Pancreas (tissue), 10 donors: ENCODE measurements around the gene MB21D2. TPM values are rescaled to one million over a fixed set of nuclear protein-coding genes. Genes with fewer than 3 reads are reported as not detected.

ENCODE experiments used
- ATAC-seq, 4 donors: fragments of 200-7000 bp; cut with Tn5 transposase; one replicate each; pipeline versions ENCODE4 v1.8.0 to v1.9.1; 2020; ENCODE audit warnings: mild to moderate bottlenecking in 4 of 4, moderate library complexity in 4 of 4
- DNase-seq, 6 donors: peaks; one replicate each; pipeline ENCODE4 v3.0.0-alpha.2; 2020
- FAIRE-seq: peaks from 2 replicates; lab custom pipeline; 2012; peaks lifted over from hg19 to GRCh38; lab: Jason Lieb, UNC
- H3K27ac ChIP-seq, 4 donors: fragments of 200-600 bp; sonication (generic); 1 replicate in 3 of 4; 2 replicates in 1 of 4; pipeline versions ENCODE4 v1.5.0 to v1.8.0; 2020
- H3K27me3 ChIP-seq, 4 donors: fragments of 200-600 bp; one replicate each; pipeline ENCODE4 v1.8.0; 2021
- H3K36me3 ChIP-seq, 3 donors: fragments of 200-600 bp; sonication (generic) in 1 of 3; one replicate each; pipeline versions ENCODE4 v1.5.0 to v1.8.0; 2020 to 2021
- H3K4me1 ChIP-seq, 3 donors: fragments of 200-600 bp; one replicate each; pipeline ENCODE4 v1.8.0; 2021
- H3K4me3 ChIP-seq, 4 donors: fragments of 200-600 bp; sonication (generic) in 2 of 4; one replicate each; pipeline versions ENCODE4 v1.5.0 to v1.8.0; 2020 to 2021
- H3K9me3 ChIP-seq, 4 donors: fragments of 200-600 bp; one replicate each; pipeline ENCODE4 v1.8.0; 2021
- CTCF ChIP-seq, 4 donors: fragments of 200-600 bp; sonication (generic) in 3 of 4; IDR thresholded peaks; one replicate each; pipeline versions ENCODE4 v1.5.0 to v1.8.0; 2021; ENCODE audit warnings: antibody characterized with exemption in 4 of 4
- WGBS, 2 donors: extraction: QIAGEN DNeasy Blood & Tissue Kit; methylation state at CpG; one replicate each; pipeline ENCODE4 v1.1.7; 2013; 5-methylcytosine and 5-hydroxymethylcytosine counted together
- intact Hi-C, 3 donors: fragments of 100-400 bp; cut with DNase I; formaldehyde crosslinking; loops; one replicate each; pipeline versions ENCODE4 v1.11.1 to v1.14.2; 2022
- polyA plus RNA-seq, 2 donors: library from polyadenylated mRNA; stranded (reverse); fragments of 200-250 nt; gene quantifications; one replicate each; pipeline ENCODE4 v1.2.3, GENCODE V29; 2013
- total RNA-seq, 6 donors: library from RNA; stranded (reverse); fragmentation: NEBNext Ultra II Directional in 4 of 6; extraction: Animal tissue kit (Norgen Biotek cat#: 25700) in 4 of 6; gene quantifications; one replicate each; pipeline versions ENCODE4 v1.2.1 to v1.2.4, GENCODE V29; 2021 to 2023
- donor health status: healthy with polysubstance abuse.
- donor health status: DM: no; HTN: no; CAD: no; lungs with moderate emphysema.
- donor health status: DM: no; HTN: no; CAD: no.
- donor health status: control.
- donor health status: control.
- donor health status: Bipolar disorder and iron deficiency.
- donor health status: DM: yes; HTN: yes; CAD: no.
- donor health status: DM: no; HTN: no; CAD: no.
- donor health status: DM: no; HTN: no; CAD: no.
- donor health status: DM: yes; HTN: yes; CAD: no.

The MB21D2 gene
- total and polyA plus RNA-seq, 8 donors, result 0.37 to 2.3 (median 0.94) TPM

GRCh38 chr3:192940129-192940528 is 22.5 kb upstream of the MB21D2 start:
- ATAC-seq (no peak), FAIRE-seq (no peak), DNase-seq (no peak)
- no peaks in the 10 kb centered on the region for H3K27me3 ChIP-seq
- no peaks in the 10 kb centered on the region for H3K9me3 ChIP-seq
- H3K4me1 ChIP-seq, result no peaks in the 10 kb centered on the region
- WGBS, 2 donors, result 69 to 79% methylated on average over 4 of the region's 4 CpGs
- TF ChIP-seq CTCF (IDR thresholded peaks at IDR 0.05), result no peak
- H3K4me3 ChIP-seq, result no peak overlapping the region
- intact Hi-C loops, result no loop called here
- no peaks in the 10 kb centered on the region for H3K36me3 ChIP-seq
- no peak overlapping the region for H3K27ac ChIP-seq

- intact Hi-C loops, result no loop called here
- FAIRE-seq (no peak), DNase-seq (no peak), ATAC-seq (no peak)
- no peak for TF ChIP-seq CTCF (IDR thresholded peaks at IDR 0.05)
- Histone ChIP-seq H3K27me3 (no peaks in the 10 kb centered on the region), H3K27ac (no peak overlapping the region), H3K36me3 (no peaks in the 10 kb centered on the region), H3K9me3 (no peaks in the 10 kb centered on the region), H3K4me3 (no peak overlapping the region), H3K4me1 (no peaks in the 10 kb centered on the region)
- 86 to 100% methylated on average over 1 of the region's 1 CpG for WGBS, 2 donors
Measured at GRCh38 chr3:192935441-192935840, 17.8 kb upstream of the MB21D2 start.

GRCh38 chr3:192933779-192934460 is 16.3 kb upstream of the MB21D2 start:
- H3K27ac ChIP-seq, result no peak overlapping the region
- no peak for FAIRE-seq
- no peak for TF ChIP-seq CTCF (IDR thresholded peaks at IDR 0.05)
- no peak overlapping the region for H3K4me3 ChIP-seq
- no peaks in the 10 kb centered on the region for H3K9me3 ChIP-seq
- intact Hi-C loops, result no loop called here
- no peak for ATAC-seq
- H3K36me3 ChIP-seq, result no peaks in the 10 kb centered on the region
- 68 to 82% methylated on average over 4 of the region's 4 CpGs for WGBS, 2 donors
- H3K4me1 ChIP-seq, result peaks cover 0 to 5% (median 0%) of the 10 kb centered on the region in 3 donors
- no peaks in the 10 kb centered on the region for H3K27me3 ChIP-seq
- no peak for DNase-seq

- H3K4me1 ChIP-seq, result peaks cover 0 to 11% (median 0%) of the 10 kb centered on the region in 3 donors
- H3K36me3 ChIP-seq, result no peaks in the 10 kb centered on the region
- DNase-seq, result no peak
- H3K9me3 ChIP-seq, result no peaks in the 10 kb centered on the region
- TF ChIP-seq CTCF (IDR thresholded peaks at IDR 0.05), result no peak
- intact Hi-C loops, result no loop called here
- no peak for ATAC-seq
- H3K27ac ChIP-seq, result no peak overlapping the region
- H3K27me3 ChIP-seq, result no peaks in the 10 kb centered on the region
- WGBS, 2 donors, result 85 to 90% methylated on average over 9 of the region's 9 CpGs
- FAIRE-seq, result no peak
- H3K4me3 ChIP-seq, result no peak overlapping the region
Measured at GRCh38 chr3:192933259-192933658, 15.6 kb upstream of the MB21D2 start.

GRCh38 chr3:192931825-192932224 is 14.2 kb upstream of the MB21D2 start:
- no peak overlapping the region for H3K4me3 ChIP-seq
- ATAC-seq, result no peak
- intact Hi-C loops, result no loop called here
- no peaks in the 10 kb centered on the region for H3K9me3 ChIP-seq
- peaks cover 0 to 11% (median 0%) of the 10 kb centered on the region in 3 donors for H3K4me1 ChIP-seq
- H3K27ac ChIP-seq, result no peak overlapping the region
- no peak for FAIRE-seq
- 93 to 96% methylated on average over 3 of the region's 3 CpGs for WGBS, 2 donors
- no peak for TF ChIP-seq CTCF (IDR thresholded peaks at IDR 0.05)
- no peak for DNase-seq
- no peaks in the 10 kb centered on the region for H3K36me3 ChIP-seq
- no peaks in the 10 kb centered on the region for H3K27me3 ChIP-seq
